RWPE2 (cell line): ENCODE measurements around the gene ARL14EP.

Experiments used
- ATAC-seq: fragments of 200-7000 bp; cut with Tn5 transposase; 3 replicates; pipeline ENCODE4 v1.9.1; 2021; ENCODE audit warnings: low read depth
- DNase-seq: peaks from one replicate; pipeline ENCODE4 v3.0.0-alpha.2; 2020; ENCODE audit warnings: low spot score
- H3K27ac ChIP-seq: fragments of 450-650 bp; 2 replicates; pipeline ENCODE4 v1.5.1; 2017; ENCODE audit warnings: mild to moderate bottlenecking; ENCODE audit not compliant: poor library complexity, severe bottlenecking
- H3K27me3 ChIP-seq: fragments of 250-450 bp; sonication (Bioruptor Pico); 2 replicates; pipeline ENCODE4 v1.5.1; 2021; ENCODE audit warnings: mild to moderate bottlenecking, moderate library complexity; ENCODE audit not compliant: insufficient read depth, poor library complexity, severe bottlenecking
- H3K36me3 ChIP-seq: fragments of 250-450 bp; sonication (Bioruptor Pico); 2 replicates; pipeline ENCODE4 v1.5.1; 2020; ENCODE audit warnings: low read depth, mild to moderate bottlenecking, moderate library complexity
- H3K4me1 ChIP-seq: fragments of 250-450 bp; sonication (Bioruptor Pico); 2 replicates; pipeline ENCODE4 v1.5.1; 2021; ENCODE audit warnings: mild to moderate bottlenecking, moderate library complexity; ENCODE audit not compliant: insufficient read depth, poor library complexity, severe bottlenecking
- H3K4me3 ChIP-seq: fragments of 250-450 bp; sonication (Bioruptor Pico); 2 replicates; pipeline ENCODE4 v1.5.1; 2021; ENCODE audit warnings: mild to moderate bottlenecking, moderate library complexity; ENCODE audit not compliant: severe bottlenecking
- H3K9me3 ChIP-seq: fragments of 250-450 bp; sonication (Bioruptor Pico); 2 replicates; pipeline ENCODE4 v1.5.1; 2021; ENCODE audit warnings: mild to moderate bottlenecking, moderate library complexity; ENCODE audit not compliant: severe bottlenecking
- CTCF ChIP-seq: fragments of 450-650 bp; IDR thresholded peaks from one replicate; pipeline ENCODE4 v1.5.1; 2017; ENCODE audit warnings: mild to moderate bottlenecking, moderate library complexity; ENCODE audit not compliant: poor library complexity, severe bottlenecking

The ARL14EP gene

GRCh38 chr11:30322826-30323710 lies at the start of gene ARL14EP:
Gene ARL14EP, plus strand, starts transcription at chr11:30323104. Its CDS starts 7,845 bp downstream, at chr11:30330949.
- ATAC-seq (peak; percentile 99), DNase-seq (peak; percentile 91)
- Histone ChIP-seq H3K4me1 (peaks cover 14% of the 10 kb centered on the region), H3K36me3 (no peaks in the 10 kb centered on the region; the same call in 1 of the 2 replicates), H3K27me3 (no peaks in the 10 kb centered on the region), H3K9me3 (no peaks in the 10 kb centered on the region), H3K27ac (peak within 1 kb of the TSS; percentile 39), H3K4me3 (peak within 1 kb of the TSS; percentile 74)
- TF ChIP-seq CTCF = no peak

- Histone ChIP-seq H3K4me3 (no peak overlapping the region), H3K36me3 (no peaks in the 10 kb centered on the region), H3K9me3 (no peaks in the 10 kb centered on the region), H3K27ac (no peak overlapping the region), H3K4me1 (no peaks in the 10 kb centered on the region), H3K27me3 (no peaks in the 10 kb centered on the region)
- no peak for DNase-seq
- no peak for ATAC-seq
- no peak for TF ChIP-seq CTCF
Measured at GRCh38 chr11:30277176-30277575, 45.7 kb upstream of the ARL14EP start.

GRCh38 chr11:30279796-30280195 lies 43.1 kb upstream of the ARL14EP start:
- Histone ChIP-seq H3K36me3 (no peaks in the 10 kb centered on the region), H3K4me1 (no peaks in the 10 kb centered on the region), H3K27ac (no peak overlapping the region), H3K9me3 (no peaks in the 10 kb centered on the region), H3K4me3 (no peak overlapping the region), H3K27me3 (no peaks in the 10 kb centered on the region)
- no peak for TF ChIP-seq CTCF
- DNase-seq (no peak), ATAC-seq (no peak)

GRCh38 chr11:30281476-30282288 lies 41.2 kb upstream of the ARL14EP start:
- Histone ChIP-seq H3K9me3 (no peaks in the 10 kb centered on the region), H3K27ac (no peak overlapping the region), H3K4me3 (no peak overlapping the region), H3K36me3 (no peaks in the 10 kb centered on the region), H3K4me1 (no peaks in the 10 kb centered on the region), H3K27me3 (no peaks in the 10 kb centered on the region)
- DNase-seq = no peak
- no peak for ATAC-seq
- TF ChIP-seq CTCF = no peak
